ENCODE data around the gene CTRB1.
"Not testable (repeated sequence)": the region's sequence is repeated elsewhere in the genome, so short reads cannot be mapped to it uniquely, and the experiment has no call there.

CTRB1 gene

GRCh38 chr16:75256696-75257343 is 38.0 kb downstream of the CTRB1 start:
- DNase-seq (ENCODE audit: low read depth): peak; percentile 51

DNA sequence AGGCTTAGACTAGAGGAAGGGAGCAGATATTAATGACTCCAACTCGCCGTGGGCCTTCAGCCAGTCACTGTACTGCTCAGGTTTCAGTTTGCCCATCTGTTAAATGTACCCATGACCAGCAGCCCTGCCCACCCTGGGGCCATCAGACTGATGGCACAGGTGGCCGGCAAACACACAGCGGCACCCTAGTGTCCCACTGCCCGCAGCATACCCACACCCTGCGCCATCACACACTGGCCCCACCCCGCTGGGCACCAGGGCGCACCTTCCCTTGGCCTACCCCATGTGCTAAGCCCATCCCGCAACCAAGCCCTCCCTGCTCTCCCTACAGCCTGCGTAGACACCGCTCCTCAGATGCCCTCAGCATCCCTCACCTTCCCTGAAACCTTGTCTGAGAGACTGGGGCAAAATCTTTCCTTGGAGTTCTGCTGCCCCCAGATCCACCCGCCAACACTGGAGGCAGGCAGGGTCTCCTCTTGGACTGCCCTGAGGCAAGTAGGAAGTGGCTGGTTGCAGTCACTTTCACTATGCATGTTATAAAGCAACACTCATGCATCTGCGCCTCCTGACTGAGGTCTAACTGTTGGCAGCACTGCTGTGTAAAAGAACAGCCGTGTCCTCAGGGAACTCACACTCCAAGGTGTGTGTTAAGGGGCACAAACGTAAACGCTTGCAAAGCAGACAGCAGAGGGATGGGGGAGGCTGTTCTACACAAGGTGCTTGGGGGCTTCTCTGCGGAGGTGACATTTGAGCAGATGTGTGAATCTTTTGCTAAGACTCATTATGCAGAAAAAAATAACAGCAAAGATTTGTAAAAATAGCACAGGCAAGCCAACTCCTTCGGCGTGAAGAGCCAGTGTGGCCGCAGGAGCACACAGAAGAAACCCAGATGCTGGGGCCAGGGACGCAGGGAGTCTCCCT is 39.4 kb downstream of the CTRB1 start:
- DNase-seq (ENCODE audit: low read depth): no peak

GRCh38 chr16:75258807-75259141 is 40.0 kb downstream of the CTRB1 start:
- no peak for DNase-seq (ENCODE audit: low read depth)

GRCh38 chr16:75260851-75261589 is 42.2 kb downstream of the CTRB1 start:
- no peak for DNase-seq (ENCODE audit: low read depth)

- no peak for DNase-seq (ENCODE audit: low read depth)
These were observed 42.8 kb downstream of the CTRB1 start for GRCh38 chr16:75261590-75262078.

- no peak for DNase-seq (ENCODE audit: low read depth)
These were observed 43.5 kb downstream of the CTRB1 start for GRCh38 chr16:75262104-75262799.

- no peak for DNase-seq (ENCODE audit: low read depth)
These were observed 44.0 kb downstream of the CTRB1 start for GRCh38 chr16:75262800-75263127.

DNA sequence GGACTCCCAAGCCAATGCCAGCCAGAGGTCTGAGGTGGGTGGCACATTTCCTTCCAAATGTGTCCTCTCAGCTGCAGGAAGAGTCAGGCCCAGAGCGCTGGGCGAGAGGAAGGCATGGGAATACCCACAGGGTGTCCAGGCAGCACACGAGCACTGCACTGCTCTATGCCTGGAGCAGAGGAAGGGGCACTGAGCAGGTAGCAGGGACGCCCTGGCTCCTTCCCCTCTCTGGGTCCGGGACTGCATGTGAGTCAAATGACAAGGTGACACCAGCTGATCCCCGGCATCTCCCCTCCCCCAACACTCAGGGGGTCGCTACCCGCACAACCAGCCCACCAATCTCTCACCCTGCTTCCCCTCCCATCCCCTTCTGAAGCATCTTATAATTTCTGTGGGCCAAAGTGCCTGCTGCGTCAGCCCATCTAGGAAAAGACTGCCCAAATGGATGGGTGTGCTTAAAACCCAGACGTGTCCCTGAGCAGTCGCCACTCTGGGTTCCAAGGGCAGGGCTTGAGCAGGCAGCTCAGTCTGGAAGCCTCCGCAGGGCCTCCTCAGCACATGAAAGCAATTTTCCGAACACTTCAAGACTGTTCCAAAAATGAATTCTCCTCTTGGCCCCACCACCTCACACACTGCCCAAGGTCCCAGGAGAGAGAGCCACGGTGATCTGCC is 44.6 kb downstream of the CTRB1 start:
- DNase-seq (ENCODE audit: low read depth): no peak

- DNase-seq (ENCODE audit: low read depth): peak; percentile 87
These were observed 45.2 kb downstream of the CTRB1 start for GRCh38 chr16:75263963-75264445.

DNA sequence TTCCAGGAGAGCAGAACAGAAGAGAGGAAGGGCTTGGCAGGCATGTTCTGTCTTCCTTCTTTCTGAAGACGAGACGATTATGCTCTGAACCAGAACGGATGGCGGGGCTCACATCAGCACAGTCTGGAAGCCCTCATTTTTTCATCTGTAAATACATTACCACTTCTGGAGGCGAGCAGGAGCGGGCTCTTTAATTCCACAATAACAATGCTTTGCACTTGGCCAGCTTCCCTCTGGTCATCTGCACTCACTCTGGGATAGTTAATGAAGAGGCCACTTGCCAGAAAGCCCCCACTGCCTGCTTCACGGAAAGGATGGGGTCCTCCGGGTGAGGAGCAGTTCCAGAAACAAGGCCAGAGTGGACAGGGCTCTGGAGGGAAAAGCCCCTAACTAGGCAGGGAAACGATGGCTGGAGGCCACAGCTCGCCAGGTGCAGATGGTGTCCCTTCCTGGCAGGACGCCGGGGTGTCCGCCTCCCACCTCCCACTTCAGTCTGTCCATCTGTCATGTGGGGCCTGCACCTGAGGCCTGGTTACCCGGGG is 45.7 kb downstream of the CTRB1 start:
- peak; percentile 60 for DNase-seq (ENCODE audit: low read depth)

- no peak for DNase-seq (ENCODE audit: low read depth)
These were observed 46.5 kb downstream of the CTRB1 start for GRCh38 chr16:75264999-75265910.

- DNase-seq (ENCODE audit: low read depth): peak; percentile 73
These were observed 47.3 kb downstream of the CTRB1 start for GRCh38 chr16:75265911-75266701.

- no peak for DNase-seq (ENCODE audit: low read depth)
These were observed 48.2 kb downstream of the CTRB1 start for GRCh38 chr16:75266738-75267630.

- no peak for DNase-seq (ENCODE audit: low read depth)
These were observed 49.0 kb downstream of the CTRB1 start for GRCh38 chr16:75267631-75268264.

- DNase-seq (ENCODE audit: low read depth): not testable (repeated sequence)
These were observed 50.6 kb downstream of the CTRB1 start for GRCh38 chr16:75269358-75269757.

DNA sequence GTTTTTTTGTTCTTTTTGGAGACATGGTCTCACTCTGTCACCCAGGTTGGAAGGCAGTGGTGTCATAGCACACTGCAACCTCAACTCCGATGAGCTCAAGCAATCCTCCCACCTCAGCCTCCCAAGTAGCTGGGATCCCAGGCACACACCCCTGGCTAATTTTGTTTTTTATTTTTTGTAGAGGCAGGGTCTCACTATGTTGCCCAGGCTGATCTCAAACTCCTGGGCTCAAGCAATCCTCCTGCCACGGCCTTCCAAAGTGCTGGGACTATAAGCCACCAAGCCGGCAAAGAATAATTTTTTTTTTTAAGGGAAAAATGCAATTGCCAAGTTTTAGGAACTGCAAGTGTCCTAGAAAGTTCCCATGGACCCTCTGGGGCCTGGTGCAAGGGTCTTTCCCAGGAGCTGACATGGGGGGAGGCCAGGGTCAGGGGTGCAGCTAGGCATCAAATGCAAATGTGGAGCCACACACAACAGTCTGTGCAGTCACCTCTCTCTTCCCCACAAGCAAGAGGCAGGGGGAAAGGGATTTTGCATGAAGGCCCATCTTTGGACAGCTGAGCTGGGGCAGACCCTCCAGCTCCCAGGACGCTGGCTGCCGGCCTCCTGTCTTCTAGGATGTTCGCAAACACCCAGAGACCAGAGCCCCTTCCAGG is 52.8 kb downstream of the CTRB1 start:
- DNase-seq (ENCODE audit: low read depth): no peak

DNA sequence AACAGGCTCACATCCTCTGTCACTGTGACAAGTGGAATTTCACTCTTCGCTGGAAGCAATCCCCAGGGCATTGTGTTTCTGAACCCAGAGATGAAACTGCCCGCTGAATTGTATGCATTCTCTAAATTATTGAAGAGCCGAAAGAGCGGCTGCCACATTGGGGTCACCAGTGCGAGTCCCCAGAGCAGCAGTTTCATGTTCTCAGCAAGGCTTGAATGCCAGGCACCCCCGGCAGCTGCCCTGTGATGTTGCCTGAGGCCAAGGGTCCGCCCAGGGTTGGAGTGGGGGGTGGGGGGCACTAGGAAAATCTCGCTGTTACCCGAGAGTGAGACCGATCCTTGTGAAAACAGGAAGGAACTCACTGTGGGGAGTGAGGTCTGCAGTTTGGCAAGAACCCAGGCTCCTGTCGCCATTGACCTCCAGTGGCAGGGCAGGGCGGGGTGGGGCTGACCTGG is 53.3 kb downstream of the CTRB1 start:
- no peak for DNase-seq (ENCODE audit: low read depth)
